Small intestine (tissue), 7 donors: Measurements from ENCODE around the gene NME8. TPM values are rescaled to one million over a fixed set of nuclear protein-coding genes. Genes with fewer than 3 reads are reported as not detected.
A peak's percentile ranks its signal among the peaks of the same experiment; 100 is the strongest.

Source experiments
- DNase-seq, 2 donors: peaks; one replicate each; pipeline versions ENCODE4 v3.0.0 to v3.0.0-alpha.2; 2013
- FAIRE-seq: peaks from 2 replicates; lab custom pipeline; 2012; peaks lifted over from hg19 to GRCh38; lab: Jason Lieb, UNC
- H3K27ac ChIP-seq, 3 donors: one replicate each; pipeline ENCODE4 v1.5.1; 2013; ENCODE audit warnings: low read length in 2 of 3, mild to moderate bottlenecking in 2 of 3, control low read depth in 1 of 3, inconsistent platforms in 1 of 3, low read depth in 1 of 3, moderate library complexity in 1 of 3
- H3K27me3 ChIP-seq, 3 donors: one replicate each; pipeline ENCODE4 v1.6.1; 2013; ENCODE audit warnings: low read length in 3 of 3, inconsistent platforms in 1 of 3; ENCODE audit not compliant: control insufficient read depth in 3 of 3, insufficient read depth in 3 of 3
- H3K36me3 ChIP-seq, 3 donors: one replicate each; pipeline ENCODE4 v1.6.1; 2013; ENCODE audit warnings: low read length in 3 of 3, inconsistent platforms in 1 of 3, low read depth in 1 of 3, mild to moderate bottlenecking in 1 of 3, moderate library complexity in 1 of 3; ENCODE audit not compliant: control insufficient read depth in 3 of 3, insufficient read depth in 2 of 3
- H3K4me1 ChIP-seq, 3 donors: one replicate each; pipeline ENCODE4 v1.6.1; 2013; ENCODE audit warnings: low read length in 2 of 3, inconsistent platforms in 1 of 3, low read depth in 1 of 3, mild to moderate bottlenecking in 1 of 3, moderate library complexity in 1 of 3; ENCODE audit not compliant: control insufficient read depth in 3 of 3, insufficient read depth in 2 of 3
- H3K4me3 ChIP-seq, 3 donors: one replicate each; pipeline ENCODE4 v1.5.1; 2013; ENCODE audit warnings: low read length in 3 of 3, control low read depth in 1 of 3, inconsistent platforms in 1 of 3, low read depth in 1 of 3, mild to moderate bottlenecking in 1 of 3, moderate library complexity in 1 of 3
- H3K9me3 ChIP-seq, 2 donors: one replicate each; pipeline ENCODE4 v1.6.1; 2013; ENCODE audit warnings: low read depth in 1 of 2, low read length in 1 of 2; ENCODE audit not compliant: control insufficient read depth in 2 of 2, insufficient read depth in 1 of 2
- WGBS, 3 donors: extraction: QIAGEN DNeasy Blood & Tissue Kit; methylation state at CpG; one replicate each; pipeline ENCODE4 v1.1.7; 2013; 5-methylcytosine and 5-hydroxymethylcytosine counted together
- polyA plus RNA-seq, 4 donors: library from polyadenylated mRNA; stranded (reverse) in 3 of 4; unstranded in 1 of 4; fragments of 200-250 nt in 3 of 4; fragments of 120-200 nt in 1 of 4; gene quantifications; one replicate each; pipeline versions ENCODE4 v1.2.1 to v1.2.3, GENCODE V29; 2013
- donor health status: healthy with polysubstance abuse.
- donor health status: control.
- donor health status: control.
- donor health status: Bipolar disorder and iron deficiency.
- donor health status: healthy.

NME8 gene
- polyA plus RNA-seq, 4 donors: 0.03 to 0.12 TPM; not detected in 2

GRCh38 chr7:37820708-37821468 lies 27.5 kb upstream of the NME8 start:
- FAIRE-seq (peak; percentile 41), DNase-seq (no peak)
- WGBS, 3 donors: 68 to 85% (median 71%) methylated on average over 3 of the region's 3 CpGs
- H3K27me3 ChIP-seq: no peaks in the 10 kb centered on the region
- H3K4me1 ChIP-seq: no peaks in the 10 kb centered on the region
- H3K27ac ChIP-seq: no peak overlapping the region
- no peak overlapping the region for H3K4me3 ChIP-seq
- H3K9me3 ChIP-seq: peaks cover 0 to 5% of the 10 kb centered on the region in 2 donors
- H3K36me3 ChIP-seq: no peaks in the 10 kb centered on the region

DNA sequence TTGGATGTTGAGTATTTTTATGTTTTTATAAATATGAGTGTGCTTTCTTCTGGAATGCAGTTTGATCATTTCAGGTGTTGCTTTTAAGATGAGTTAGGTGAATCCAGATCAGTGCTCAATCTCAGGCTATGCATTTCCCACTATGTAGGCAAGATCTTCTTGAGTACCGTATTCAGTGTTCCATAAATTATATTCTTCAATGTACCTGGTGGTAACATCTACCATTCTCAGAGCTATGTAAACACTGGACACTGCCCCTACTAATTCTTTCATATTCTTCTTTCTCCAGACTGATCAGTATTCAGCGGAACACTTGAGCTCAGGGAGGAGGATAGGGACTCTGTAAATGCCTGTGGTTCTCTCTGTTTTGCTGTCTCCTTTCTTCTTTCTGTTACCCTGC lies 25.5 kb upstream of the NME8 start:
- Histone ChIP-seq H3K27me3 (no peaks in the 10 kb centered on the region), H3K36me3 (no peaks in the 10 kb centered on the region), H3K27ac (no peak overlapping the region), H3K4me1 (no peaks in the 10 kb centered on the region), H3K9me3 (peaks cover 0 to 5% of the 10 kb centered on the region in 2 donors), H3K4me3 (no peak overlapping the region)
- no peak for DNase-seq
- WGBS, 3 donors: 92 to 100% (median 96%) methylated on average over 2 of the region's 2 CpGs
- FAIRE-seq: no peak

DNA sequence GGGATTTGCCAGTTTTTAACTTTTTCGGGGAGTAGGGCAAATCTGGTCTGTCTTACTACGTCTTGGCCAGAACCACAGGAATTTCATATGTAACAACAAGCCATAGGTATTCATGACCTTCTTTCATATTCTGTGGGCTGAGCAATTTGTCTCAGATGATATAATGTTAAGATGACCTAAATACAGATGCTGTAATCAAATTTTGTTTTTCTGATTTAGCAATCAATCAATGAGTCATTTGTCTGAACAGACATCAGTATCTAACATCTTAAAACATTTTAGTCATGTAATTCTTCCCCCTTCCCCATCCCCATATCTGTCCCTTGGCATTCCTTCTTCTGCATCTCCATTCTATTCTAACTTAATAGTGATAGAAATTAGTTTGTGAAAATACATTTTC lies 24.8 kb upstream of the NME8 start:
- 62 to 89% (median 86%) methylated on average over 2 of the region's 2 CpGs for WGBS, 3 donors
- Histone ChIP-seq H3K27ac (no peak overlapping the region), H3K36me3 (no peaks in the 10 kb centered on the region), H3K4me3 (no peak overlapping the region), H3K9me3 (peaks cover 0 to 5% of the 10 kb centered on the region in 2 donors), H3K27me3 (no peaks in the 10 kb centered on the region), H3K4me1 (no peaks in the 10 kb centered on the region)
- DNase-seq (no peak), FAIRE-seq (no peak)

- H3K27ac ChIP-seq: no peak overlapping the region
- DNase-seq: no peak
- H3K36me3 ChIP-seq: no peaks in the 10 kb centered on the region
- no peaks in the 10 kb centered on the region for H3K27me3 ChIP-seq
- WGBS, 3 donors: 51 to 55% (median 51%) methylated on average over 3 of the region's 3 CpGs
- peaks cover 0 to 5% of the 10 kb centered on the region in 2 donors for H3K9me3 ChIP-seq
- no peak for FAIRE-seq
- no peak overlapping the region for H3K4me3 ChIP-seq
- no peaks in the 10 kb centered on the region for H3K4me1 ChIP-seq
These were observed 23.4 kb upstream of the NME8 start for GRCh38 chr7:37825038-37825437.

GRCh38 chr7:37826825-37827224 lies 21.6 kb upstream of the NME8 start:
- Histone ChIP-seq H3K27me3 (no peaks in the 10 kb centered on the region), H3K9me3 (no peaks in the 10 kb centered on the region), H3K4me1 (no peaks in the 10 kb centered on the region), H3K4me3 (no peak overlapping the region), H3K36me3 (no peaks in the 10 kb centered on the region), H3K27ac (no peak overlapping the region)
- FAIRE-seq: no peak
- WGBS, 3 donors: 39 to 42% (median 41%) methylated on average over 4 of the region's 4 CpGs
- no peak for DNase-seq

DNA sequence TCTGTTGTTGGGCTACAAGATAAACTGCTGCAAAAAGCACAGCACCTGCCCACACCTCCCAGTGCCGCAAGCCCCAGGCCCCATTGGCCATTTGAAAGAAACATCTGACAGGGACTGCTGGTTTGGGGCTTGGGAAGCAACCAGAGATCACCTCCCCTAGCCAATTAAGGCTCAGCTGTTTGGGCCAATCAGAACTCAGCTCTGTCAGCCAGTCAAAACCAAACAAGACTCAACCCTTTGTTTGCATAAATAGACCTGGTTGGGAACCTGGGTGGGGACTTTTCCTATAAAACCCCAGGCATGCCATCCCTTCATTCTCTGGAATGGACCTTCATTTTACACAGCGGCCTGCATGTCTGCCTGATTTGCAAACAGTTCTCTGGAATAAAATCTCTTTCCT lies 17.2 kb upstream of the NME8 start:
- FAIRE-seq: no peak
- Histone ChIP-seq H3K27me3 (peaks cover 0 to 2% (median 0%) of the 10 kb centered on the region in 3 donors), H3K9me3 (peaks cover 0 to 3% of the 10 kb centered on the region in 2 donors), H3K4me1 (no peaks in the 10 kb centered on the region), H3K36me3 (no peaks in the 10 kb centered on the region), H3K4me3 (no peak overlapping the region), H3K27ac (no peak overlapping the region)
- 87 to 90% (median 88%) methylated on average over 2 of the region's 2 CpGs for WGBS, 3 donors
- DNase-seq: no peak

- H3K4me3 ChIP-seq: no peak overlapping the region
- FAIRE-seq (no peak), DNase-seq (peak; percentile 8 to 35)
- no peak overlapping the region for H3K27ac ChIP-seq
- peaks cover 0 to 2% (median 0%) of the 10 kb centered on the region in 3 donors for H3K27me3 ChIP-seq
- no peaks in the 10 kb centered on the region for H3K4me1 ChIP-seq
- WGBS, 3 donors: 5 to 14% (median 8%) methylated on average over 4 of the region's 4 CpGs
- H3K36me3 ChIP-seq: no peaks in the 10 kb centered on the region
- H3K9me3 ChIP-seq: peaks cover 0 to 3% of the 10 kb centered on the region in 2 donors
These were observed 16.2 kb upstream of the NME8 start for GRCh38 chr7:37832194-37832593.

DNA sequence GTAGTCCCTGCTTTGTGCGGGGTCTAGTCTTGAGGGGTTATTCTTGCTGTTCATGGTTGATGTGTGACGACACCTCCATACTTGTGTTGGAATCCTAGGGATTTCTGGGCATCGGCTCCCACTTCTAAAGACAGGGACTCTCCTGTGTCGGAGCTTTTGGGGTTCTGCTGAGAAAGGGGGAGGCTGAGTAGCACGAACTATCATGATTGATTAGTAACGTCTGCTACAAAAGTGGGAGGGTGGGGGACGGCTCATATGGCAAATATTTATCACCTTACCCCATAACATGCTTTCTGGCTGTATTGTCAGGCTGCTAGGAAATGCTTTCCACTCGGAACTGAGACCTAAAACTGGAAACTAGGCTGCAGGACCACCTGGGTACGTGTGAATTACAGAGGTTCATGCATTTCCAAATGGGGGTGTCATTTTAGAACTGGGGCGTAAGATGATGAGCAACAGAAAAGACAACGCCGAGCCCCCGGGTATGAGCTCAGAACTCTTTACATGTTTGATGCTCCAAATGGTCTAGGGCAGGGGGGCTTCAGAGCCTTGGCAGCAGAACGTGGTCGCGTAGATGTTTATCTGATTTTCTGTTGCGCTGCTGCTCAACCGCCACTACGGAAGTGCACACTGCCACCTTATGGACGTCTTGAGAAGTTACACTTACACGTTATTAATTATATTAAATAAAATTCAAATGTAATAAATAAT lies 15.1 kb upstream of the NME8 start:
- Histone ChIP-seq H3K36me3 (no peaks in the 10 kb centered on the region), H3K4me1 (no peaks in the 10 kb centered on the region), H3K27me3 (peaks cover 0 to 2% (median 0%) of the 10 kb centered on the region in 3 donors), H3K27ac (no peak overlapping the region), H3K4me3 (no peak overlapping the region), H3K9me3 (peaks cover 0 to 3% of the 10 kb centered on the region in 2 donors)
- FAIRE-seq (no peak), DNase-seq (peak; percentile 18 to 42)
- 28 to 32% (median 30%) methylated on average over 21 of the region's 21 CpGs for WGBS, 3 donors
